WTC11 (cell line): ENCODE measurements around the gene CNST. TPM values are rescaled to one million over a fixed set of nuclear protein-coding genes. Genes with fewer than 3 reads are reported as not detected.

Experiments
- ATAC-seq: fragments of 200-7000 bp; cut with Tn5 transposase; 2 replicates; pipeline ENCODE4 v1.10.0; 2021; ENCODE audit warnings: mild to moderate bottlenecking, moderate library complexity
- CTCF ChIA-PET: fragments of 300-600 bp; sonication (Branson Sonifier 250); formaldehyde crosslinking; loops from one replicate; lab custom pipeline; 2021; ENCODE audit warnings: antibody characterized with exemption; lab: Charles Lee
- POLR2A ChIA-PET: fragments of 350-600 bp; sonication (Branson Sonifier 250); formaldehyde crosslinking; loops from one replicate; lab custom pipeline; 2021; ENCODE audit warnings: antibody characterized with exemption; lab: Charles Lee
- DNase-seq: peaks from one replicate; pipeline ENCODE4 v3.0.0; 2021; ENCODE audit warnings: low spot score
- H3K27ac Mint-ChIP-seq: 2 replicates; pipeline ENCODE4 v1.8.0; 2021; ENCODE audit warnings: mixed read lengths
- H3K27me3 Mint-ChIP-seq: 2 replicates; pipeline ENCODE4 v1.8.0; 2021; ENCODE audit warnings: low read depth, mild to moderate bottlenecking, moderate library complexity, mixed read lengths
- H3K36me3 Mint-ChIP-seq: 2 replicates; pipeline ENCODE4 v1.8.0; 2021; ENCODE audit warnings: mixed read lengths
- H3K4me1 Mint-ChIP-seq: 2 replicates; pipeline ENCODE4 v1.8.0; 2022; ENCODE audit warnings: mixed read lengths
- H3K4me3 Mint-ChIP-seq: 2 replicates; pipeline ENCODE4 v1.8.0; 2021; ENCODE audit warnings: mild to moderate bottlenecking, moderate library complexity, mixed read lengths
- H3K9me3 Mint-ChIP-seq: 2 replicates; pipeline ENCODE4 v1.8.0; 2021; ENCODE audit warnings: mixed read lengths
- NR2C2 ChIP-seq: sonication (generic); formaldehyde crosslinking; IDR thresholded peaks from 2 replicates; pipeline ENCODE4 v1.8.0; 2022; ENCODE audit warnings: mild to moderate bottlenecking, missing genetic modification reagents
- PRDM15 ChIP-seq: sonication (generic); formaldehyde crosslinking; IDR thresholded peaks from 2 replicates; pipeline ENCODE4 v1.8.0; 2022; ENCODE audit warnings: missing genetic modification reagents
- TCF7 ChIP-seq: sonication (generic); formaldehyde crosslinking; IDR thresholded peaks from 2 replicates; pipeline ENCODE4 v1.8.0; 2022; ENCODE audit warnings: mild to moderate bottlenecking, low read depth, missing genetic modification reagents, moderate library complexity
- TEAD4 ChIP-seq: sonication (generic); formaldehyde crosslinking; IDR thresholded peaks from 2 replicates; pipeline ENCODE4 v1.8.0; 2022; ENCODE audit warnings: mild to moderate bottlenecking, missing genetic modification reagents
- USF1 ChIP-seq: sonication (generic); formaldehyde crosslinking; IDR thresholded peaks from 2 replicates; pipeline ENCODE4 v1.8.0; 2022; ENCODE audit warnings: mild to moderate bottlenecking, missing genetic modification reagents
- ZNF219 ChIP-seq: sonication (generic); formaldehyde crosslinking; IDR thresholded peaks from 2 replicates; pipeline ENCODE4 v1.8.0; 2023; ENCODE audit warnings: missing genetic modification reagents, mild to moderate bottlenecking, borderline replicate concordance
- ZNF416 ChIP-seq: fragments of 250-450 bp; sonication (Bioruptor Pico); IDR thresholded peaks from 2 replicates; pipeline ENCODE4 v1.9.0; 2021; ENCODE audit warnings: mild to moderate bottlenecking, inconsistent platforms
- ZNF532 ChIP-seq: fragments of 250-450 bp; sonication (Bioruptor Pico); IDR thresholded peaks from 2 replicates; pipeline ENCODE4 v1.9.0; 2021; ENCODE audit warnings: mild to moderate bottlenecking, borderline replicate concordance
- ZNF671 ChIP-seq: fragments of 250-450 bp; sonication (Bioruptor Pico); IDR thresholded peaks from 2 replicates; pipeline ENCODE4 v1.8.0; 2021; ENCODE audit warnings: mild to moderate bottlenecking
- total RNA-seq: library from RNA; stranded (reverse); gene quantifications from 3 replicates; pipeline ENCODE4 v1.2.3, GENCODE V29; 2021
- TF ChIP-seq, protein P1 (sequence below): sonication (generic); formaldehyde crosslinking; conservative IDR thresholded peaks from 2 replicates; pipeline ENCODE4 v1.8.1; 2022; ENCODE audit warnings: mild to moderate bottlenecking, missing genetic modification reagents
- TF ChIP-seq, protein P2 (sequence below): sonication (generic); formaldehyde crosslinking; IDR thresholded peaks from 2 replicates; pipeline ENCODE4 v1.8.1; 2023; ENCODE audit warnings: mild to moderate bottlenecking, missing genetic modification reagents, moderate library complexity

Gene CNST
- total RNA-seq, 1 experiment from 2014 or later, result 18.4 TPM

DNA sequence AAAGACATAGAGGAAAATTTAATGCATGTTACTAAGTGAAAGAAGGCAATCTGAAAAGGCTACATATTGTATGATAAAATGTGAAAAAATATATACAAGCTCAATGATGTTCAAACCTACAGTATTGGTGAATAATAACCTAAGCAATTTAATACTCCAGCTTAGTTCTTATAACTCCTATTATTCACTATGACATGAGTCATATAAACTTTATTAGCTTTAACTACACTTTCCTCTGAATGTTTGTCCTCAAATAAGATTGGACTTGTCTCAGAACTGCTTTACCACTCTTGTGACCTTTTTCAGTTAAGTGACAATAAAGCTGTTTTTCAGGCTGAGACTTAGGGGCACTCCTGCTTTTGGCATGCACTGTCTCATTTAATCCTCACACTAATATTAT is 50.9 kb downstream of the CNST start (continued):
- TF ChIP-seq USF1 (CRISPR knock-in tag) (no peak), PRDM15 (CRISPR knock-in tag) (no peak), TCF7 (no peak), ZNF416 (CRISPR knock-in tag) (no peak), ZNF671 (CRISPR knock-in tag) (no peak), ZNF219 (CRISPR knock-in tag) (no peak)
- TF ChIP-seq, protein P1, sequence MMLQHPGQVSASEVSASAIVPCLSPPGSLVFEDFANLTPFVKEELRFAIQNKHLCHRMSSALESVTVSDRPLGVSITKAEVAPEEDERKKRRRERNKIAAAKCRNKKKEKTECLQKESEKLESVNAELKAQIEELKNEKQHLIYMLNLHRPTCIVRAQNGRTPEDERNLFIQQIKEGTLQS (CRISPR knock-in tag), result no peak

DNA sequence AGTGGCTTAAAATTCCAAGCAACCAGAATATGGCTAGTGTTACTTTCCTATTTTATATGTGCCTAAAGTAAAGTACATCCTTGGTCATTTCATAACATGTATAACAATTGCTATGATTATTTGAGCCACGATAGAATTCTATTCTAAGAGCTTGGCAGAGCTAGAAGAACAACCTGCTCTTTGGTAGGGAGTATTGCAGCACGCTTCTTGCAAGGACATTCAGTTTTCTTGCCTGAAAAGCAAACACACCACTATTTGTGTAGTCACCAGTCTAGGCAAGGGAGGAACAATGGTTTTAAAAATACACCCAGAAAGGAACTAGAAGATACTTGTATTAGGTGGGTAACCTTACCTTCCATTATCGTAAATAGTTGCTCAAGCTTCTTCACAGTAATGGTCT is 51.5 kb downstream of the CNST start:
- Mint-ChIP-seq H3K36me3 (peaks cover 10% of the 10 kb centered on the region), H3K4me3 (no peak overlapping the region), H3K4me1 (peaks cover 14% of the 10 kb centered on the region), H3K27ac (no peak overlapping the region), H3K27me3 (no peaks in the 10 kb centered on the region), H3K9me3 (peaks cover 4% of the 10 kb centered on the region; the same call in 1 of the 2 replicates)
- no peak for TF ChIP-seq ZNF532 (CRISPR knock-in tag)
- CTCF ChIA-PET, result no interaction called here
- DNase-seq (no peak), ATAC-seq (no peak)
- POLR2A ChIA-PET, result no interaction called here

GRCh38 chr1:246618240-246618808 is 52.1 kb downstream of the CNST start:
- no peak overlapping the region for H3K4me3 Mint-ChIP-seq
- H3K27ac Mint-ChIP-seq, result no peak overlapping the region
- TF ChIP-seq, protein P2, sequence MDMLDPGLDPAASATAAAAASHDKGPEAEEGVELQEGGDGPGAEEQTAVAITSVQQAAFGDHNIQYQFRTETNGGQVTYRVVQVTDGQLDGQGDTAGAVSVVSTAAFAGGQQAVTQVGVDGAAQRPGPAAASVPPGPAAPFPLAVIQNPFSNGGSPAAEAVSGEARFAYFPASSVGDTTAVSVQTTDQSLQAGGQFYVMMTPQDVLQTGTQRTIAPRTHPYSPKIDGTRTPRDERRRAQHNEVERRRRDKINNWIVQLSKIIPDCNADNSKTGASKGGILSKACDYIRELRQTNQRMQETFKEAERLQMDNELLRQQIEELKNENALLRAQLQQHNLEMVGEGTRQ, result no peak
- no peak for TF ChIP-seq NR2C2 (CRISPR knock-in tag)
- TF ChIP-seq TEAD4 (CRISPR knock-in tag), result no peak
- peaks cover 4% of the 10 kb centered on the region; the same call in 1 of the 2 replicates for H3K9me3 Mint-ChIP-seq
- H3K27me3 Mint-ChIP-seq, result no peaks in the 10 kb centered on the region
- POLR2A ChIA-PET, result no interaction called here
- CTCF ChIA-PET, result interaction anchor here (0.5 kb wide), 1 partner anchor 308 kb away, joined by 5 read pairs; no protein-coding TSS in a partner anchor
- DNase-seq (no peak), ATAC-seq (no peak)
- H3K4me1 Mint-ChIP-seq, result peaks cover 14% of the 10 kb centered on the region
- peaks cover 10% of the 10 kb centered on the region for H3K36me3 Mint-ChIP-seq
